Sigmoid colon (tissue), 7 donors: ENCODE measurements around the gene NOS3. TPM values are rescaled to one million over a fixed set of nuclear protein-coding genes. Genes with fewer than 3 reads are reported as not detected.

ENCODE experiments used
- DNase-seq: peaks from one replicate; pipeline ENCODE4 v3.0.0-alpha.2; 2019
- H3K27ac ChIP-seq, 4 donors: fragments of 200-600 bp; sonication (generic); one replicate each; pipeline ENCODE4 v1.5.1; 2016 to 2019; ENCODE audit warnings: mild to moderate bottlenecking in 1 of 4
- H3K27me3 ChIP-seq, 3 donors: fragments of 200-600 bp; sonication (generic); one replicate each; pipeline ENCODE4 v1.5.1; 2019; ENCODE audit warnings: mild to moderate bottlenecking in 1 of 3
- H3K36me3 ChIP-seq, 4 donors: fragments of 200-600 bp; sonication (generic); one replicate each; pipeline ENCODE4 v1.5.1; 2016 to 2019
- H3K4me1 ChIP-seq, 4 donors: fragments of 200-600 bp; sonication (generic); one replicate each; pipeline ENCODE4 v1.5.1; 2017 to 2019
- H3K4me3 ChIP-seq, 4 donors: fragments of 200-600 bp; sonication (generic); one replicate each; pipeline ENCODE4 v1.5.1; 2017 to 2019; ENCODE audit warnings: mild to moderate bottlenecking in 2 of 4, moderate library complexity in 1 of 4
- H3K9me3 ChIP-seq, 4 donors: fragments of 200-600 bp in 3 of 4; sonication (generic) in 3 of 4; one replicate each; pipeline versions ENCODE4 v1.5.1 to v1.6.1; 2013 to 2019
- EP300 ChIP-seq, 4 donors: sonication (generic); formaldehyde crosslinking; IDR thresholded peaks; one replicate each; pipeline ENCODE4 v1.6.1; 2017; ENCODE audit warnings: antibody characterized with exemption in 4 of 4
- POLR2A ChIP-seq, 2 donors: fragments of 450-650 bp; IDR thresholded peaks; one replicate each; pipeline ENCODE4 v1.6.1; 2016; ENCODE audit warnings: antibody characterized with exemption in 2 of 2, mild to moderate bottlenecking in 2 of 2, moderate library complexity in 2 of 2
- POLR2AphosphoS5 ChIP-seq, 4 donors: sonication (generic); formaldehyde crosslinking; IDR thresholded peaks; one replicate each; pipeline ENCODE4 v1.6.1; 2017; ENCODE audit warnings: antibody characterized with exemption in 4 of 4
- WGBS, 2 donors: extraction: QIAGEN DNeasy Blood & Tissue Kit; methylation state at CpG; one replicate each; pipeline ENCODE4 v1.1.7; 2013; 5-methylcytosine and 5-hydroxymethylcytosine counted together
- intact Hi-C: fragments of 100-400 bp; cut with DNase I; formaldehyde crosslinking; loops from one replicate; pipeline ENCODE4 v1.15.1; 2023
- polyA plus RNA-seq, 3 donors: library from polyadenylated mRNA; stranded (reverse); fragments of 200-250 nt; gene quantifications; one replicate each; pipeline ENCODE4 v1.2.3, GENCODE V29; 2013
- total RNA-seq, 4 donors: library from RNA; depleted of rRNA; stranded (reverse); fragments of >200 nt; gene quantifications; one replicate each; pipeline ENCODE4 v1.1.0, GENCODE V29; 2016
- TF ChIP-seq, protein P1 (sequence below), 4 experiments: fragments of 450-650 bp in 3 of 4; fragments of 200-600 bp in 1 of 4; IDR thresholded peaks; one replicate each; pipeline ENCODE4 v1.5.1; 2016 to 2019; ENCODE audit warnings: antibody characterized with exemption in 4 of 4, mild to moderate bottlenecking in 3 of 4, moderate library complexity in 2 of 4
- donor health status: healthy with polysubstance abuse.
- donor health status: Bipolar disorder and iron deficiency.
- donor health status: healthy.

Gene NOS3
- total and polyA plus RNA-seq, 7 donors: 0.23 to 7.2 (median 1.8) TPM

DNA sequence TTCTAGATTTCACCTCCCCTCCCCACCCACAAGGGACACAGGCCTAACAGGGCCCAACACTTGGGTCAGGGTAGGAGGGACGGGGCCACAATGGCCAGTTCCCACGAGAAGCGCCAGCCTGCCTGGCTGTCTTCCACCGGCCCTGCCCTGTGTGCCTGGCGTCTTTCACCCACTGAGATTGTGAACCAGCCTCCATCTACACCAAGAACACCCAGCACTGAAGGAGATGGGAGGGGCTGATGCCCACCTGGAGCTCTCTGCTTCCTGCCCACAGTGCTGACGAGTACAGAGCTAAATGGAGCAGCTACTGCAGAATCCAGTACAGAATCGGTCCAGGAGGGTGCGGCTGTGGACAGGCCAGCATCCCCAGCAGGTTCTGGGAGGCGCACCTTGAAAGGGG lies 55.1 kb downstream of the NOS3 start:
- Histone ChIP-seq H3K27me3 (peaks cover 0 to 10% (median 0%) of the 10 kb centered on the region in 3 donors), H3K4me3 (no peak overlapping the region), H3K4me1 (peaks cover 0 to 20% (median 13%) of the 10 kb centered on the region in 4 donors), H3K9me3 (no peaks in the 10 kb centered on the region), H3K36me3 (peaks cover 0 to 42% (median 16%) of the 10 kb centered on the region in 4 donors), H3K27ac (no peak overlapping the region)
- 86 to 88% methylated on average over 9 of the region's 9 CpGs for WGBS, 2 donors
- intact Hi-C loops: no loop called here
- TF ChIP-seq POLR2AphosphoS5 (IDR thresholded peaks at IDR 0.05) (no peak), EP300 (IDR thresholded peaks at IDR 0.05) (no peak), POLR2A (IDR thresholded peaks at IDR 0.05) (no peak)
- TF ChIP-seq, protein P1, sequence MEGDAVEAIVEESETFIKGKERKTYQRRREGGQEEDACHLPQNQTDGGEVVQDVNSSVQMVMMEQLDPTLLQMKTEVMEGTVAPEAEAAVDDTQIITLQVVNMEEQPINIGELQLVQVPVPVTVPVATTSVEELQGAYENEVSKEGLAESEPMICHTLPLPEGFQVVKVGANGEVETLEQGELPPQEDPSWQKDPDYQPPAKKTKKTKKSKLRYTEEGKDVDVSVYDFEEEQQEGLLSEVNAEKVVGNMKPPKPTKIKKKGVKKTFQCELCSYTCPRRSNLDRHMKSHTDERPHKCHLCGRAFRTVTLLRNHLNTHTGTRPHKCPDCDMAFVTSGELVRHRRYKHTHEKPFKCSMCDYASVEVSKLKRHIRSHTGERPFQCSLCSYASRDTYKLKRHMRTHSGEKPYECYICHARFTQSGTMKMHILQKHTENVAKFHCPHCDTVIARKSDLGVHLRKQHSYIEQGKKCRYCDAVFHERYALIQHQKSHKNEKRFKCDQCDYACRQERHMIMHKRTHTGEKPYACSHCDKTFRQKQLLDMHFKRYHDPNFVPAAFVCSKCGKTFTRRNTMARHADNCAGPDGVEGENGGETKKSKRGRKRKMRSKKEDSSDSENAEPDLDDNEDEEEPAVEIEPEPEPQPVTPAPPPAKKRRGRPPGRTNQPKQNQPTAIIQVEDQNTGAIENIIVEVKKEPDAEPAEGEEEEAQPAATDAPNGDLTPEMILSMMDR (IDR thresholded peaks at IDR 0.05): no peak
- no peak for DNase-seq

DNA sequence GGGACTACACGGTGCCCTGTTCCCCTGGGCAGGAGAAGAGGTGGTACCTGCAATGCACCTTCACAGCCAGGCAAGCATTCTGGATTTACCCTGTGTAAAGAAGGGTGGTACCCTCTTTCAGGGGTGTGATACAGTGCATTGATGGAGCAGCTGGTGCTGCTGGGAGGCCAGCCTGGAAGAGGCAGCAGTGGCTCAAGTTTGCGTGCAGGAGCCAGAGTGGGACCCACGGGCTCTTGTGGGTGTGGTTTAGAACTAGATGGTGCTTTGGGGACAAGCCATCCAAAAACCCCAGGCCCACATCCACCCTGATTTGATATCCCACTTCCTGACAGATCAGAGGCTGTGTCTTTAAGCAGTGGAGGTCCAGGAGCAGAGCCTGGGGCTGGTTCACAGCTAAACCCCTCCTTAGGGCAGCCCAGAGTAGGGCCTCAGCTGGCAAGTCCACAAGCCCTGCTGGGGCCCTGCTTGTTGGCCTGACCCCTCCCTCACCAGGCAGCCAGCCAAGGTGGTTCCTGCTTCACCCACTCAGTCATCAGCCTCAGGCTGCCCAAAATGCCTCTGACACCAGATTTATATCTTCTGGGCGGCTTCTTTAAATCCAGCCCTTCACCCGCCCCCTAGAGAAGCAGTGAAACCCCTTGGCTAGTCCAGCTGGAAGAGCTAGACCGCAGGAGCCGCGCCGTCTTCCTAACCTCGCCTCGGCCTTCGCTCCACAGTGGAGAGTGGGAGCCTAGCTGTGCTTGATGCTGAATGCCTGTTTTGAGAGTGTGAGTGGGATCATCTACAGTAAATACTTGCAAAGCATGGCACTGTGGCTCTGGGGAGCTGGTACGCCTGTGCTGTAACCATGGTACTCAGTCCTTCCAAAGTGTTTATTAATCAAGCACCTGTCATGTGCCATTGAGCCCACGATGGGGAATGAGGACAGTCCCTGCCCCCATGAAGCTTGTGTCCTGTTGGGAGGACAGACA lies 56.1 kb downstream of the NOS3 start:
- peaks cover 0 to 10% (median 0%) of the 10 kb centered on the region in 3 donors for H3K27me3 ChIP-seq
- H3K9me3 ChIP-seq: no peaks in the 10 kb centered on the region
- peaks cover 0 to 29% (median 19%) of the 10 kb centered on the region in 4 donors for H3K4me1 ChIP-seq
- H3K27ac ChIP-seq: no peak overlapping the region
- DNase-seq: no peak
- intact Hi-C loops: no loop called here
- WGBS, 2 donors: 61 to 65% methylated on average over 14 of the region's 14 CpGs
- no peak for TF ChIP-seq POLR2AphosphoS5 (IDR thresholded peaks at IDR 0.05)
- no peak for TF ChIP-seq EP300 (IDR thresholded peaks at IDR 0.05)
- no peak for TF ChIP-seq POLR2A (IDR thresholded peaks at IDR 0.05)
- TF ChIP-seq, protein P1 (IDR thresholded peaks at IDR 0.05): no peak
- H3K36me3 ChIP-seq: peaks cover 0 to 33% (median 12%) of the 10 kb centered on the region in 4 donors
- H3K4me3 ChIP-seq: no peak overlapping the region

DNA sequence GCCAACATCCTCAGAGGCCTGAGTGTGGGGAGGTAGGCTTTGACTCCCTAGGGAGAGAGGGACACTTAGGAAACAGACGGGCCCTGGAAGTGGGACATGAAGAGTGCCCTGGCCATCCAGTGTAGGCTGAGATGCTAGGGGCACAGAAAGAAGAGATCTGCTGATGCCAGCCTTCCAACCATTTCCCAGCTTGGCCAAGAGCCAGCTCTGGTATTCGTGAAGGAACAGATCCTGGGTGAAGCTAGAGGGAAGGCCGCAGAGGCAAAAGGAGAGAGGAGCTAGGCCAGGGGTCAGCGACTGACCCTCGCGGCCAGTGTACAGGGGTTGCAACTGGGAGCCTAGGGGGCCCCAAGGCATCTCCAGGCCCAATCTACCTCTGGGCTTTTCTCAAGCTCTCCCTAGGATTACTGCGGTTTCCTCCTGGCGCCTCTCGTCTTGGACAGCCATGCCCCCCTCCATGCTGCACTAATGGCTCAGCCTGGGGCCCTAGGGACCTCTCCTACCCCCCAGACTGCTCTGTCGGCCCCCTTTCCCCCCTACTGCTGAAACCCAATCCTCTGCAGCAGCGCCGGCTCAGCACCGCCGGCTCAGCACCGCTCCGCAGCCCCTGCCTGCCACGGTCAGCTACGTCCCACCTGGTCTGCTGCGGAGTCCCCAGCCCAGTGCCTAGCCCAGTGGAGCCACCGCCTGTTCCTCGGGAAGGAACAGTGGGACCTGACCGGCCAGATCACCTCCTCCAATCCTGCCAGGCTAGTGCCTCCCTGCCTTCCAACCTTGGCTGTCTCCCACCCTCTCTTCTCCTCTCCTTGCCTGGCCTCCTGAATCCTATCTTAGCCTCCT lies 57.4 kb downstream of the NOS3 start, which contains the start of gene ASIC3:
TSS of gene ASIC3 (plus strand) at position 556 of the 840 bp plus-strand sequence. CDS start 355 bp downstream, outside the sequence.
- Histone ChIP-seq H3K4me1 (peaks cover 0 to 29% (median 19%) of the 10 kb centered on the region in 4 donors), H3K36me3 (peaks cover 0 to 23% (median 8%) of the 10 kb centered on the region in 4 donors), H3K9me3 (no peaks in the 10 kb centered on the region), H3K27me3 (peaks cover 0 to 10% (median 0%) of the 10 kb centered on the region in 3 donors), H3K27ac (no peak within 1 kb of the TSS), H3K4me3 (no peak within 1 kb of the TSS)
- intact Hi-C loops: no loop called here
- 81 to 84% methylated on average over 22 of the region's 22 CpGs for WGBS, 2 donors
- TF ChIP-seq EP300 (IDR thresholded peaks at IDR 0.05) (no peak), POLR2AphosphoS5 (IDR thresholded peaks at IDR 0.05) (no peak), POLR2A (IDR thresholded peaks at IDR 0.05) (no peak)
- TF ChIP-seq, protein P1 (IDR thresholded peaks at IDR 0.05): no peak
- no peak for DNase-seq

GRCh38 chr7:151048911-151049463 lies 58.2 kb downstream of the NOS3 start:
- Histone ChIP-seq H3K27me3 (peaks cover 0 to 10% (median 0%) of the 10 kb centered on the region in 3 donors), H3K27ac (no peak overlapping the region), H3K36me3 (peaks cover 0 to 24% (median 6%) of the 10 kb centered on the region in 4 donors), H3K4me3 (no peak overlapping the region), H3K4me1 (peaks cover 0 to 29% (median 19%) of the 10 kb centered on the region in 4 donors), H3K9me3 (no peaks in the 10 kb centered on the region)
- TF ChIP-seq EP300 (IDR thresholded peaks at IDR 0.05) (no peak), POLR2A (IDR thresholded peaks at IDR 0.05) (no peak), POLR2AphosphoS5 (IDR thresholded peaks at IDR 0.05) (no peak)
- TF ChIP-seq, protein P1 (IDR thresholded peaks at IDR 0.05): no peak
- 91 to 93% methylated on average over 38 of the region's 38 CpGs for WGBS, 2 donors
- no peak for DNase-seq
- intact Hi-C loops: no loop called here
